Kidney (tissue), 14 donors: ENCODE results near the gene BICC1. TPM values are rescaled to one million over a fixed set of nuclear protein-coding genes. Genes with fewer than 3 reads are reported as not detected.
A peak's percentile ranks its signal among the peaks of the same experiment; 100 is the strongest.

Experiments
- DNase-seq, 5 donors: peaks; one replicate each; pipeline ENCODE4 v3.0.0-alpha.2; 2013 to 2020
- FAIRE-seq: peaks from 2 replicates; lab custom pipeline; 2012; peaks lifted over from hg19 to GRCh38; lab: Jason Lieb, UNC
- H3K27ac ChIP-seq, 2 donors: one replicate each; pipeline ENCODE4 v1.7.0; 2013; ENCODE audit warnings: low read depth in 2 of 2, low read length in 2 of 2, inconsistent platforms in 1 of 2
- H3K27me3 ChIP-seq: one replicate; pipeline ENCODE4 v1.7.1; 2013; ENCODE audit warnings: low read length, inconsistent platforms; ENCODE audit not compliant: control insufficient read depth, insufficient read depth
- H3K36me3 ChIP-seq, 3 donors: one replicate each; pipeline versions ENCODE4 v1.7.0 to v1.7.1; 2013; ENCODE audit warnings: low read length in 3 of 3, control low read depth in 1 of 3, inconsistent platforms in 1 of 3; ENCODE audit not compliant: insufficient read depth in 3 of 3, control insufficient read depth in 2 of 3
- H3K4me1 ChIP-seq, 3 donors: one replicate each; pipeline versions ENCODE4 v1.7.0 to v1.7.1; 2013; ENCODE audit warnings: low read length in 3 of 3, inconsistent platforms in 1 of 3, low read depth in 1 of 3; ENCODE audit not compliant: control insufficient read depth in 2 of 3, insufficient read depth in 2 of 3
- H3K4me3 ChIP-seq, 3 donors: one replicate each; pipeline versions ENCODE4 v1.7.0 to v1.8.1; 2013; ENCODE audit warnings: low read length in 3 of 3, control low read depth in 1 of 3, inconsistent platforms in 1 of 3
- H3K9ac ChIP-seq, 3 donors: one replicate each; pipeline versions ENCODE4 v1.7.0 to v1.7.1; 2013; ENCODE audit warnings: low read length in 3 of 3, control low read depth in 1 of 3, inconsistent platforms in 1 of 3
- H3K9me3 ChIP-seq, 3 donors: one replicate each; pipeline versions ENCODE4 v1.7.0 to v1.7.1; 2013; ENCODE audit warnings: low read length in 3 of 3, control low read depth in 1 of 3, inconsistent platforms in 1 of 3; ENCODE audit not compliant: control insufficient read depth in 2 of 3, insufficient read depth in 1 of 3
- intact Hi-C: fragments of 100-400 bp; cut with DNase I; formaldehyde crosslinking; loops from one replicate; pipeline ENCODE4 v1.11.1; 2022
- polyA plus RNA-seq: library from polyadenylated mRNA; stranded (reverse); fragments of 350-450 nt; fragmentation: Illumina TruSeq; extraction: RNeasy Lipid Tissue Mini Kit (QIAGEN cat#74804); gene quantifications from one replicate; pipeline ENCODE4 v1.2.3, GENCODE V29; 2014; ENCODE audit warnings: low read depth, low replicate concordance; ENCODE audit not compliant: insufficient read depth
- total RNA-seq: library from RNA; stranded (reverse); fragmentation: NEBNext Ultra II Directional; extraction: Animal tissue kit (Norgen Biotek cat#: 25700); gene quantifications from one replicate; pipeline ENCODE4 v1.2.1, GENCODE V29; 2021
- TF ChIP-seq, protein P1 (sequence below): IDR thresholded peaks from 3 replicates; pipeline ENCODE4 v1.5.1; 2012; ENCODE audit warnings: mild to moderate bottlenecking, moderate library complexity, borderline replicate concordance; ENCODE audit not compliant: insufficient read depth; ENCODE audit errors: extremely low read depth
- donor health status: control.
- donor health status: control.
- donor health status: control.
- donor health status: control.
- donor health status: control.
- donor health status: DM: yes; HTN: yes; CAD: no.
- donor health status: Normal renal cell carcinoma (clear cell type).

Gene BICC1
- total and polyA plus RNA-seq, 2 donors from 2014 or later: 21.0 to 136 TPM

- DNase-seq (peak in 1 of 5 donors; percentile 42), FAIRE-seq (no peak)
- Histone ChIP-seq H3K9ac (no peak overlapping the region), H3K27ac (peak overlapping the region in 1 of 2 donors; percentile 5), H3K4me3 (no peak overlapping the region), H3K4me1 (peaks cover 3 to 38% (median 10%) of the 10 kb centered on the region in 3 donors), H3K36me3 (no peaks in the 10 kb centered on the region), H3K9me3 (no peaks in the 10 kb centered on the region), H3K27me3 (no peaks in the 10 kb centered on the region)
- TF ChIP-seq, protein P1, sequence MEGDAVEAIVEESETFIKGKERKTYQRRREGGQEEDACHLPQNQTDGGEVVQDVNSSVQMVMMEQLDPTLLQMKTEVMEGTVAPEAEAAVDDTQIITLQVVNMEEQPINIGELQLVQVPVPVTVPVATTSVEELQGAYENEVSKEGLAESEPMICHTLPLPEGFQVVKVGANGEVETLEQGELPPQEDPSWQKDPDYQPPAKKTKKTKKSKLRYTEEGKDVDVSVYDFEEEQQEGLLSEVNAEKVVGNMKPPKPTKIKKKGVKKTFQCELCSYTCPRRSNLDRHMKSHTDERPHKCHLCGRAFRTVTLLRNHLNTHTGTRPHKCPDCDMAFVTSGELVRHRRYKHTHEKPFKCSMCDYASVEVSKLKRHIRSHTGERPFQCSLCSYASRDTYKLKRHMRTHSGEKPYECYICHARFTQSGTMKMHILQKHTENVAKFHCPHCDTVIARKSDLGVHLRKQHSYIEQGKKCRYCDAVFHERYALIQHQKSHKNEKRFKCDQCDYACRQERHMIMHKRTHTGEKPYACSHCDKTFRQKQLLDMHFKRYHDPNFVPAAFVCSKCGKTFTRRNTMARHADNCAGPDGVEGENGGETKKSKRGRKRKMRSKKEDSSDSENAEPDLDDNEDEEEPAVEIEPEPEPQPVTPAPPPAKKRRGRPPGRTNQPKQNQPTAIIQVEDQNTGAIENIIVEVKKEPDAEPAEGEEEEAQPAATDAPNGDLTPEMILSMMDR: no peak
- intact Hi-C loops: no loop called here
Observed at GRCh38 chr10:58641095-58641531, 128.4 kb downstream of the BICC1 start.

DNA sequence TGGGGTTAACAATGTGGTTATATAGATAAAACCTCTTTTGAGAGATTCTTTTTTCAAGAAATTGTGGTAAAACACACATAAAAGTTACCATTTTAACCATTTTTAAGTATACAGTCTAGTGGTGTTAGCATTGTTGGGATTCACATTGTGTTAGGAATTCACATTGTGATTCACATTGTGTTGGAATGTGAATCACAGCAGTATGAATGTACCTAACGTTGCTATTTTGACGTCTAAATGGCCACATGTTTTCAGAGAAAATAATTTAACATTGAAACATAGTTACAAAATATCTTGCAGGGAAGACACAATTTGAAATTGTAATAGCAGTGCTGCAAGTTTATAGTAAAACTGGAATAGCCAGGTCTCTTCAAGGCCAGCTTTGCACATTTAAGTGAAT is 129.0 kb downstream of the BICC1 start:
- no peak overlapping the region for H3K9ac ChIP-seq
- peaks cover 3 to 38% (median 10%) of the 10 kb centered on the region in 3 donors for H3K4me1 ChIP-seq
- no peaks in the 10 kb centered on the region for H3K9me3 ChIP-seq
- DNase-seq: no peak
- intact Hi-C loops: no loop called here
- FAIRE-seq: no peak
- TF ChIP-seq, protein P1: no peak
- H3K27me3 ChIP-seq: no peaks in the 10 kb centered on the region
- peak overlapping the region in 1 of 2 donors; percentile 23 for H3K27ac ChIP-seq
- no peak overlapping the region for H3K4me3 ChIP-seq
- no peaks in the 10 kb centered on the region for H3K36me3 ChIP-seq

GRCh38 chr10:58642283-58642682 is 129.6 kb downstream of the BICC1 start:
- Histone ChIP-seq H3K4me1 (peaks cover 3 to 37% (median 7%) of the 10 kb centered on the region in 3 donors), H3K27me3 (no peaks in the 10 kb centered on the region), H3K9ac (no peak overlapping the region), H3K9me3 (no peaks in the 10 kb centered on the region), H3K36me3 (no peaks in the 10 kb centered on the region), H3K27ac (peak overlapping the region in 1 of 2 donors; percentile 13), H3K4me3 (no peak overlapping the region)
- FAIRE-seq: no peak
- DNase-seq: no peak
- TF ChIP-seq, protein P1: no peak
- intact Hi-C loops: no loop called here

- no peaks in the 10 kb centered on the region for H3K27me3 ChIP-seq
- DNase-seq: no peak
- intact Hi-C loops: no loop called here
- TF ChIP-seq, protein P1: no peak
- no peak overlapping the region for H3K9ac ChIP-seq
- H3K36me3 ChIP-seq: no peaks in the 10 kb centered on the region
- no peak overlapping the region for H3K27ac ChIP-seq
- peaks cover 2 to 35% (median 3%) of the 10 kb centered on the region in 3 donors for H3K4me1 ChIP-seq
- no peak overlapping the region for H3K4me3 ChIP-seq
- no peaks in the 10 kb centered on the region for H3K9me3 ChIP-seq
- FAIRE-seq: no peak
Observed at GRCh38 chr10:58642916-58643428, 130.3 kb downstream of the BICC1 start.
